RWPE2 (cell line): Measurements from ENCODE around the gene DHRS2.

ENCODE experiments used
- ATAC-seq: fragments of 200-7000 bp; cut with Tn5 transposase; 3 replicates; pipeline ENCODE4 v1.9.1; 2021; ENCODE audit warnings: low read depth
- DNase-seq: peaks from one replicate; pipeline ENCODE4 v3.0.0-alpha.2; 2020; ENCODE audit warnings: low spot score
- H3K27ac ChIP-seq: fragments of 450-650 bp; 2 replicates; pipeline ENCODE4 v1.5.1; 2017; ENCODE audit warnings: mild to moderate bottlenecking; ENCODE audit not compliant: poor library complexity, severe bottlenecking
- H3K27me3 ChIP-seq: fragments of 250-450 bp; sonication (Bioruptor Pico); 2 replicates; pipeline ENCODE4 v1.5.1; 2021; ENCODE audit warnings: mild to moderate bottlenecking, moderate library complexity; ENCODE audit not compliant: insufficient read depth, poor library complexity, severe bottlenecking
- H3K36me3 ChIP-seq: fragments of 250-450 bp; sonication (Bioruptor Pico); 2 replicates; pipeline ENCODE4 v1.5.1; 2020; ENCODE audit warnings: low read depth, mild to moderate bottlenecking, moderate library complexity
- H3K4me1 ChIP-seq: fragments of 250-450 bp; sonication (Bioruptor Pico); 2 replicates; pipeline ENCODE4 v1.5.1; 2021; ENCODE audit warnings: mild to moderate bottlenecking, moderate library complexity; ENCODE audit not compliant: insufficient read depth, poor library complexity, severe bottlenecking
- H3K4me3 ChIP-seq: fragments of 250-450 bp; sonication (Bioruptor Pico); 2 replicates; pipeline ENCODE4 v1.5.1; 2021; ENCODE audit warnings: mild to moderate bottlenecking, moderate library complexity; ENCODE audit not compliant: severe bottlenecking
- H3K9me3 ChIP-seq: fragments of 250-450 bp; sonication (Bioruptor Pico); 2 replicates; pipeline ENCODE4 v1.5.1; 2021; ENCODE audit warnings: mild to moderate bottlenecking, moderate library complexity; ENCODE audit not compliant: severe bottlenecking
- CTCF ChIP-seq: fragments of 450-650 bp; IDR thresholded peaks from one replicate; pipeline ENCODE4 v1.5.1; 2017; ENCODE audit warnings: mild to moderate bottlenecking, moderate library complexity; ENCODE audit not compliant: poor library complexity, severe bottlenecking

DHRS2 gene

GRCh38 chr14:23660290-23661226 is 24.4 kb downstream of the DHRS2 start:
- Histone ChIP-seq H3K4me3 (no peak overlapping the region), H3K27me3 (peaks cover 4% of the 10 kb centered on the region), H3K36me3 (no peaks in the 10 kb centered on the region), H3K9me3 (no peaks in the 10 kb centered on the region), H3K27ac (no peak overlapping the region), H3K4me1 (no peaks in the 10 kb centered on the region)
- DNase-seq (peak; percentile 31), ATAC-seq (no peak)
- no peak for TF ChIP-seq CTCF

- DNase-seq: peak; percentile 28
- H3K27me3 ChIP-seq: peaks cover 9% of the 10 kb centered on the region
Observed at GRCh38 chr14:23661542-23661941, 25.4 kb downstream of the DHRS2 start.

GRCh38 chr14:23663127-23663526 is 27.0 kb downstream of the DHRS2 start:
- no peak overlapping the region for H3K27ac ChIP-seq
- no peak for TF ChIP-seq CTCF
- no peaks in the 10 kb centered on the region for H3K9me3 ChIP-seq
- peaks cover 9% of the 10 kb centered on the region for H3K27me3 ChIP-seq
- H3K4me1 ChIP-seq: no peaks in the 10 kb centered on the region
- H3K36me3 ChIP-seq: no peaks in the 10 kb centered on the region
- no peak overlapping the region for H3K4me3 ChIP-seq
- ATAC-seq: no peak
- no peak for DNase-seq

More at GRCh38 chr14:23661542-23661941, 25.4 kb downstream of the DHRS2 start:
- no peaks in the 10 kb centered on the region for H3K4me1 ChIP-seq
- no peak for ATAC-seq
- no peak for TF ChIP-seq CTCF
- no peaks in the 10 kb centered on the region for H3K36me3 ChIP-seq
- no peak overlapping the region for H3K27ac ChIP-seq
- no peak overlapping the region for H3K4me3 ChIP-seq
- no peaks in the 10 kb centered on the region for H3K9me3 ChIP-seq

- no peaks in the 10 kb centered on the region for H3K4me1 ChIP-seq
- no peak for TF ChIP-seq CTCF
- ATAC-seq: no peak
- H3K9me3 ChIP-seq: no peaks in the 10 kb centered on the region
- H3K27ac ChIP-seq: no peak overlapping the region
- H3K36me3 ChIP-seq: no peaks in the 10 kb centered on the region
- no peak for DNase-seq
- H3K4me3 ChIP-seq: no peak overlapping the region
- peaks cover 9% of the 10 kb centered on the region for H3K27me3 ChIP-seq
Observed at GRCh38 chr14:23663711-23664110, 27.5 kb downstream of the DHRS2 start.

GRCh38 chr14:23664207-23664885 is 28.2 kb downstream of the DHRS2 start:
- Histone ChIP-seq H3K27me3 (peaks cover 4% of the 10 kb centered on the region), H3K27ac (no peak overlapping the region), H3K36me3 (no peaks in the 10 kb centered on the region), H3K4me1 (no peaks in the 10 kb centered on the region), H3K9me3 (no peaks in the 10 kb centered on the region), H3K4me3 (no peak overlapping the region)
- no peak for DNase-seq
- ATAC-seq: no peak
- no peak for TF ChIP-seq CTCF
